B cell (primary cell): Measurements from ENCODE around the gene TMEM86B. TPM values are rescaled to one million over a fixed set of nuclear protein-coding genes. Genes with fewer than 3 reads are reported as not detected.

Experiments used
- ATAC-seq: fragments of 200-7000 bp; cut with Tn5 transposase; one replicate; pipeline ENCODE4 v1.10.0; 2021; ENCODE audit warnings: low read depth, mild to moderate bottlenecking, moderate number of reproducible peaks, moderate library complexity
- CTCF ChIA-PET: fragments of 350-600 bp; sonication (Branson Sonifier 250); formaldehyde crosslinking; loops from one replicate; lab custom pipeline; 2021; ENCODE audit warnings: antibody characterized with exemption, inconsistent platforms; lab: Charles Lee
- POLR2A ChIA-PET: fragments of 350-600 bp; sonication (Branson Sonifier 250); formaldehyde crosslinking; loops from one replicate; lab custom pipeline; 2021; ENCODE audit warnings: antibody characterized with exemption; lab: Charles Lee
- DNase-seq: peaks from one replicate; pipeline ENCODE4 v3.0.0; 2013
- H2AFZ ChIP-seq: 2 replicates; pipeline ENCODE4 v1.6.1; 2012; ENCODE audit warnings: mild to moderate bottlenecking, low read depth, low read length; ENCODE audit not compliant: insufficient read depth, poor library complexity, severe bottlenecking
- H3K27ac ChIP-seq, 2 donors: 1 replicate in 1 of 2; 2 replicates in 1 of 2; pipeline ENCODE4 v1.5.1; 2012 to 2013; ENCODE audit warnings: low read length in 2 of 2, mild to moderate bottlenecking in 2 of 2, moderate library complexity in 1 of 2
- H3K27me3 ChIP-seq, 4 experiments: fragments of 200-600 bp in 1 of 4; sonication (generic) in 1 of 4; replicated peaks in 1 of 4; 1 replicate in 2 of 4; 2 replicates in 2 of 4; pipeline versions ENCODE4 v1.6.1 to v1.7.0; 2013 to 2016; ENCODE audit warnings: low read length in 3 of 4, mild to moderate bottlenecking in 2 of 4, mixed read lengths in 1 of 4, moderate library complexity in 1 of 4; ENCODE audit not compliant: insufficient read depth in 4 of 4, control insufficient read depth in 3 of 4; ENCODE audit errors: control extremely low read depth in 1 of 4
- H3K36me3 ChIP-seq, 2 experiments: replicated peaks in 1 of 2; 1 replicate in 1 of 2; 2 replicates in 1 of 2; pipeline versions ENCODE4 v1.6.1 to v1.7.1; 2013; ENCODE audit warnings: low read length in 1 of 2; ENCODE audit not compliant: insufficient read depth in 2 of 2, control insufficient read depth in 1 of 2; ENCODE audit errors: control extremely low read depth in 1 of 2, extremely low read depth in 1 of 2
- H3K4me1 ChIP-seq, 2 donors: fragments of 200-600 bp in 1 of 2; sonication (generic) in 1 of 2; 1 replicate in 1 of 2; 2 replicates in 1 of 2; pipeline versions ENCODE4 v1.5.1 to v1.6.1; 2013 to 2017; ENCODE audit warnings: low read length in 2 of 2; ENCODE audit not compliant: control insufficient read depth in 2 of 2, insufficient read depth in 2 of 2
- H3K4me2 ChIP-seq: replicated peaks from 2 replicates; pipeline ENCODE3; 2012; ENCODE audit warnings: mild to moderate bottlenecking, low read depth, low read length; ENCODE audit not compliant: poor library complexity, severe bottlenecking
- H3K4me3 ChIP-seq, 5 experiments: fragments of 200-600 bp in 1 of 5; sonication (generic) in 1 of 5; 1 replicate in 3 of 5; 2 replicates in 2 of 5; pipeline versions ENCODE4 v1.5.1 to v1.7.0; 2011 to 2016; ENCODE audit warnings: low read length in 4 of 5, mild to moderate bottlenecking in 4 of 5, low read depth in 2 of 5, control low read depth in 1 of 5, moderate library complexity in 1 of 5; ENCODE audit not compliant: insufficient read depth in 1 of 5; ENCODE audit errors: control extremely low read depth in 1 of 5, extremely low read depth in 1 of 5
- H3K79me2 ChIP-seq: fragments of 200-600 bp; sonication (generic); one replicate; pipeline ENCODE4 v1.6.0; 2016; ENCODE audit warnings: low read length; ENCODE audit not compliant: control insufficient read depth, insufficient read depth
- H3K9ac ChIP-seq: fragments of 200-600 bp; sonication (generic); 2 replicates; pipeline ENCODE4 v1.6.1; 2017; ENCODE audit warnings: mild to moderate bottlenecking, low read length, moderate library complexity
- H3K9me3 ChIP-seq, 3 donors: one replicate each; pipeline versions ENCODE4 v1.6.1 to v1.7.1; 2013; ENCODE audit warnings: low read length in 2 of 3; ENCODE audit not compliant: control insufficient read depth in 2 of 3, insufficient read depth in 1 of 3; ENCODE audit errors: control extremely low read depth in 1 of 3
- H4K20me1 ChIP-seq: 2 replicates; pipeline ENCODE4 v1.6.0; 2012; ENCODE audit warnings: mild to moderate bottlenecking, low read length; ENCODE audit not compliant: insufficient read depth, control insufficient read depth, poor library complexity, severe bottlenecking
- H3K27ac Mint-ChIP-seq: one replicate; pipeline ENCODE4 v1.8.0; 2021; ENCODE audit warnings: mixed read lengths
- H3K27me3 Mint-ChIP-seq: one replicate; pipeline ENCODE4 v1.8.0; 2021; ENCODE audit warnings: mixed read lengths
- H3K4me1 Mint-ChIP-seq: one replicate; pipeline ENCODE4 v1.8.0; 2021; ENCODE audit warnings: mixed read lengths
- H3K4me3 Mint-ChIP-seq: one replicate; pipeline ENCODE4 v1.8.0; 2021; ENCODE audit warnings: mixed read lengths
- H3K9me3 Mint-ChIP-seq: one replicate; pipeline ENCODE4 v1.8.0; 2022; ENCODE audit warnings: mixed read lengths; ENCODE audit not compliant: insufficient read depth
- CTCF ChIP-seq: fragments of 200-600 bp; IDR thresholded peaks from one replicate; pipeline ENCODE4 v1.8.0; 2022; ENCODE audit warnings: antibody characterized with exemption, mild to moderate bottlenecking
- EZH2 ChIP-seq: IDR thresholded peaks from 2 replicates; pipeline ENCODE4 v1.6.1; 2012; ENCODE audit warnings: borderline replicate concordance, low read depth, mild to moderate bottlenecking, moderate library complexity, low read length; ENCODE audit not compliant: insufficient read depth, poor library complexity, severe bottlenecking
- WGBS: methylation state at CpG from one replicate; pipeline ENCODE4 v1.1.5; 2013; ENCODE audit warnings: missing lambda C conversion rate; ENCODE audit not compliant: insufficient coverage; 5-methylcytosine and 5-hydroxymethylcytosine counted together
- intact Hi-C: fragments of 100-400 bp; cut with micrococcal nuclease; formaldehyde crosslinking; loops from one replicate; pipeline ENCODE4 v1.10.0; 2022
- polyA plus RNA-seq: library from polyadenylated mRNA; depleted of rRNA; stranded (reverse); fragments of >200 nt; gene quantifications from 2 replicates; pipeline ENCODE4 v1.2.3, GENCODE V29; 2012
- total RNA-seq, 2 donors: library from RNA; stranded (reverse); fragments of 120-200 nt in 1 of 2; gene quantifications; 1 replicate in 1 of 2; 2 replicates in 1 of 2; pipeline versions ENCODE4 v1.2.3 to v1.2.4, GENCODE V29; 2013 to 2022

The TMEM86B gene
- total and polyA plus RNA-seq, 2 donors (not counting 1 experiment from before 2014, with no cell fraction given) = 13.6 to 20.7 TPM

- Mint-ChIP-seq H3K4me3 (no peak overlapping the region), H3K27ac (no peak overlapping the region), H3K9me3 (no peaks in the 10 kb centered on the region), H3K4me1 (no peaks in the 10 kb centered on the region), H3K27me3 (no peaks in the 10 kb centered on the region)
- Histone ChIP-seq H3K36me3 (peaks cover 0 to 93% of the 10 kb centered on the region in 2 experiments), H3K4me1 (no peaks in the 10 kb centered on the region), H3K27me3 (no peaks in the 10 kb centered on the region), H2AFZ (no peak overlapping the region), H3K4me2 (no peak overlapping the region), H3K9ac (no peak overlapping the region), H3K4me3 (no peak overlapping the region), H3K9me3 (no peaks in the 10 kb centered on the region), H4K20me1 (peaks cover 97% of the 10 kb centered on the region), H3K79me2 (peaks cover 75% of the 10 kb centered on the region), H3K27ac (no peak overlapping the region)
- ChIA-PET CTCF (no interaction called here), POLR2A (no interaction called here)
- WGBS = 97% methylated on average over 11 of the region's 12 CpGs
- no peak for TF ChIP-seq CTCF
- TF ChIP-seq EZH2 = no peak
- DNase-seq (no peak), ATAC-seq (no peak)
- intact Hi-C loops = no loop called here
Observed at GRCh38 chr19:55239004-55239403, 10.4 kb upstream of the TMEM86B start.

DNA sequence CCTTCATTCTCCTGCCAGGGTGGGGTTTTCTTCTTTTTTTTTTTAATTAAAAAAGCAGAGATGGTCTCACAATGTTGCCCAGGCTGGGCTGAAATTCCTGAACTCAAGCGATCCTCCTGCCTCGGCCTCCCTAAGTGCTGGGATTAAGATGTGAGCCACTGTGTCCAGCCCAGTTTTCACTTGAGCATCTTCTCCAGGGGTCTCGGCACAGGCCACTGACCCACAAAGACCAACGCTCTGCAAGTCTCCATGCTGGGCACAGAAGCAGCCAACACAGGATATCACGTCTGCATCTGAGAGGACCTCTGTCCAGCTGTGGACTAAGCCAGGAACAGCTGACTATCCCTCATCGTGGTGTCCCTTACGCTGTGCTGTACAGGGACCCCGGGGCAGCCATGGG, 9.5 kb upstream of the TMEM86B start:
- Histone ChIP-seq H4K20me1 (peaks cover 92% of the 10 kb centered on the region), H3K27ac (no peak overlapping the region), H3K79me2 (peaks cover 65% of the 10 kb centered on the region), H2AFZ (no peak overlapping the region), H3K9ac (no peak overlapping the region), H3K4me2 (no peak overlapping the region), H3K4me1 (no peaks in the 10 kb centered on the region), H3K4me3 (no peak overlapping the region), H3K36me3 (peaks cover 0 to 86% of the 10 kb centered on the region in 2 experiments), H3K9me3 (no peaks in the 10 kb centered on the region), H3K27me3 (no peaks in the 10 kb centered on the region)
- 97% methylated on average over 8 of the region's 8 CpGs for WGBS
- POLR2A ChIA-PET = no interaction called here
- H3K27ac Mint-ChIP-seq = no peak overlapping the region
- H3K9me3 Mint-ChIP-seq = no peaks in the 10 kb centered on the region
- CTCF ChIA-PET = no interaction called here
- no peaks in the 10 kb centered on the region for H3K4me1 Mint-ChIP-seq
- ATAC-seq (no peak), DNase-seq (no peak)
- TF ChIP-seq EZH2 (no peak), CTCF (no peak)
- no peaks in the 10 kb centered on the region for H3K27me3 Mint-ChIP-seq
- no peak overlapping the region for H3K4me3 Mint-ChIP-seq
- intact Hi-C loops = no loop called here
